ENCODE measurements around the gene YOD1.

- TF ChIP-seq, protein P1, sequence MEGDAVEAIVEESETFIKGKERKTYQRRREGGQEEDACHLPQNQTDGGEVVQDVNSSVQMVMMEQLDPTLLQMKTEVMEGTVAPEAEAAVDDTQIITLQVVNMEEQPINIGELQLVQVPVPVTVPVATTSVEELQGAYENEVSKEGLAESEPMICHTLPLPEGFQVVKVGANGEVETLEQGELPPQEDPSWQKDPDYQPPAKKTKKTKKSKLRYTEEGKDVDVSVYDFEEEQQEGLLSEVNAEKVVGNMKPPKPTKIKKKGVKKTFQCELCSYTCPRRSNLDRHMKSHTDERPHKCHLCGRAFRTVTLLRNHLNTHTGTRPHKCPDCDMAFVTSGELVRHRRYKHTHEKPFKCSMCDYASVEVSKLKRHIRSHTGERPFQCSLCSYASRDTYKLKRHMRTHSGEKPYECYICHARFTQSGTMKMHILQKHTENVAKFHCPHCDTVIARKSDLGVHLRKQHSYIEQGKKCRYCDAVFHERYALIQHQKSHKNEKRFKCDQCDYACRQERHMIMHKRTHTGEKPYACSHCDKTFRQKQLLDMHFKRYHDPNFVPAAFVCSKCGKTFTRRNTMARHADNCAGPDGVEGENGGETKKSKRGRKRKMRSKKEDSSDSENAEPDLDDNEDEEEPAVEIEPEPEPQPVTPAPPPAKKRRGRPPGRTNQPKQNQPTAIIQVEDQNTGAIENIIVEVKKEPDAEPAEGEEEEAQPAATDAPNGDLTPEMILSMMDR (IDR thresholded peaks at IDR 0.05; ENCODE audit: insufficient read depth, low read length, poor library complexity, severe bottlenecking), result no peak
- TF ChIP-seq EZH2phosphoT487 (conservative IDR thresholded peaks at IDR 0.05; ENCODE audit: low read length), result no peak
Measured at GRCh38 chr1:207067665-207068064, 16.7 kb upstream of the YOD1 start.

Data from SU-DHL-6 (cell line).